Right kidney (tissue), 1 donor: ENCODE measurements around the gene STAT5B.

Experiments used
- DNase-seq: peaks from one replicate; pipeline ENCODE4 v3.0.0-alpha.2; 2016

The STAT5B gene

GRCh38 chr17:42179911-42180410 lies 96.2 kb downstream of the STAT5B start:
- DNase-seq, result no peak

DNA sequence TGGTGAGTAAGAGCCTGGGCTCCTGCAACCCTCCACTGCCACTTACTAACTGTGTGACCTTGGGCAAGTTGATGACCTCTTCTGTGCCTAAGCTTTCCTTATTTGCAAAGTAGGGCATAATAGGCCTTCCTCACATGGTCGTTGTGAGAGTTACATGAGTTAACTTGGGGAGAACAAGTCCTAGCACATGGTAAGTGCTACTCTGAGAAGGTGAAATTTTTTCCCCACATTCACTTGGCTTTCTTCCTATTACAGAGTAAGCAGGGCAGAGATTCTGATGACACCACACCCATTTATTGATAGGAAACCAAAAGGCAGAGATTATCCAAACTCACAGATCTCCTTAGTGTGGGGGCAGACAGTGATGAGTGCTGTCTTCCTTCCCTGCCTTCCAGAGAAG lies 96.9 kb downstream of the STAT5B start:
- no peak for DNase-seq

- no peak for DNase-seq
Observed at GRCh38 chr17:42178817-42179216, 97.4 kb downstream of the STAT5B start.

GRCh38 chr17:42177684-42178083 lies 98.5 kb downstream of the STAT5B start:
- DNase-seq, result no peak

- no peak for DNase-seq
Observed at GRCh38 chr17:42174126-42174783, 101.9 kb downstream of the STAT5B start.

- no peak for DNase-seq
Observed at GRCh38 chr17:42171831-42172230, 104.4 kb downstream of the STAT5B start.

- DNase-seq, result no peak
Observed at GRCh38 chr17:42169351-42169750, 106.8 kb downstream of the STAT5B start.

DNA sequence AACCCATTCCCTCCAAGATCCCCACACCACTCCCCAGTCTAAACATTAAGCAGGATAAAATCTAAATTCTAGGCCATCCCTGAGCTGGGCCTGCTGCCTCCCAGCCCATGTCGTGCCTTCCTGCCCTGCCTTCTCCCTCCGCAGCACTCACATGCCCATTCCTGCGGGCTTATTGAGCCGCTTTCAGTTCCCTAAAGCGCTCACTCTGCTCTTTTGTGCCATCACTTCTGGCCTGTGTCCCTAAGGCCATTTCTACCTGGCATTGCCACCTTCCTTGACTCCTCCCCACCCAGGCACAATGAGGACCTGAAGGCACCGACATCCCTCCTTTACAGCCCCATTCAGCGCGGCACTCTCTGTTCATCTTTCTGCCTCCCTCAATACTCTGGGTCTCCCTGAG lies 108.4 kb downstream of the STAT5B start:
- DNase-seq, result no peak

- DNase-seq, result no peak
Observed at GRCh38 chr17:42166196-42166763, 109.9 kb downstream of the STAT5B start.

GRCh38 chr17:42165751-42166150 lies 110.4 kb downstream of the STAT5B start:
- DNase-seq, result no peak

GRCh38 chr17:42163696-42164407 lies 112.3 kb downstream of the STAT5B start:
- no peak for DNase-seq

GRCh38 chr17:42163113-42163512 lies 113.1 kb downstream of the STAT5B start:
- DNase-seq, result no peak

DNA sequence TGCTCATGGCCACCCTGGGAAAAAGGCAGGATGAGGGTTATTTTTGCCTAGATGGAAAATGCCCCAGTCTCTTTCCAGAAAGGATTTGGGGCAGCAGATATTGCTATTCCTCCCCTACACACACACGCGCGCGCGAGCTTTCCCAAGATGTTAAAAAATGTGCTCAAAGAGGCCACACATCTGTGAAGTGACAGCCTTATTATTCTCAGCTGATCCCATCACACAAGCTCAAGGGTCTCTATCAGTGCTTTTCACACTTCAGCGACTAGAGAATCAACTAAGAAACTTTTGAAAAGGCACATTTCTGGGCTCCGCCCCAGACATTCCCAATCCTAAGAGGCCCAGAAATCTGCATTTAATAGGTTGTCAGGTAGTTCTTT lies 115.7 kb downstream of the STAT5B start:
- no peak for DNase-seq

DNA sequence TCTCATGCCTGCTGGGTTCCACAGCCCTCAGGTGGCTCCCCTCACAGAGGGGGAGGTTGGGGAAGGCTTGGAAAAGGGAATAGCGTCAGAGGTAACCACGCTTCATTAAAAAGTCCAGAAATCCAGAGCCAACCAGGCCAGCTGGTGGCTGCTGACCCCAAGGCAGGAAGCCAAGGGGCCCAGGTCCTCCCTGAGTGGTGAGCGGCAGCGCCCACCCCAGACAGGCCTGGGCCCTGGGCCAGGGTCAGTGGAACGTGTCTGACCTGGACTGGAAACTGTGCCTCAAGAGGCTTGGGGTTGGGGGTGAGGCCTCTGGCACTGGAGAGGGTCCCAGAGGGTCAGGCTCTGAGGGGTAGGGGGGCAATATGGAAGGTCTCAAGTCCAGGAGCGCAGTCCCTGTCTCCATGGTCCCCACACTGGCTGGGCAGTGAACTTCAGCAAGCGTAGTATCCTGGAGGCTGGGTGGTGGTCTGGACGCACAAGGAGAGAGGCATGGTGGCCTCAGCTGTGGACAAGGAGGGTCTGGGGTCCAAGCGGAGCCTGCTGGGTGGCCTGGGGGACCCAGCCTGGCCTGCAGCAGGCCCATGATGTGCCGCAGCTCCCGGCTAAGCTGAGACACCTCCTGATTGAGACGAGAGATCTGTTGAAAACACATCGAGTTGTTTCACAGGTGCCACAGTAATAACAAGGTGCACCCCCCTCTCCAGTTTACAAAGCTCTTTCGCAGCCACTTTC lies 116.2 kb downstream of the STAT5B start:
- no peak for DNase-seq

GRCh38 chr17:42155614-42156045 lies 120.6 kb downstream of the STAT5B start:
- no peak for DNase-seq

DNA sequence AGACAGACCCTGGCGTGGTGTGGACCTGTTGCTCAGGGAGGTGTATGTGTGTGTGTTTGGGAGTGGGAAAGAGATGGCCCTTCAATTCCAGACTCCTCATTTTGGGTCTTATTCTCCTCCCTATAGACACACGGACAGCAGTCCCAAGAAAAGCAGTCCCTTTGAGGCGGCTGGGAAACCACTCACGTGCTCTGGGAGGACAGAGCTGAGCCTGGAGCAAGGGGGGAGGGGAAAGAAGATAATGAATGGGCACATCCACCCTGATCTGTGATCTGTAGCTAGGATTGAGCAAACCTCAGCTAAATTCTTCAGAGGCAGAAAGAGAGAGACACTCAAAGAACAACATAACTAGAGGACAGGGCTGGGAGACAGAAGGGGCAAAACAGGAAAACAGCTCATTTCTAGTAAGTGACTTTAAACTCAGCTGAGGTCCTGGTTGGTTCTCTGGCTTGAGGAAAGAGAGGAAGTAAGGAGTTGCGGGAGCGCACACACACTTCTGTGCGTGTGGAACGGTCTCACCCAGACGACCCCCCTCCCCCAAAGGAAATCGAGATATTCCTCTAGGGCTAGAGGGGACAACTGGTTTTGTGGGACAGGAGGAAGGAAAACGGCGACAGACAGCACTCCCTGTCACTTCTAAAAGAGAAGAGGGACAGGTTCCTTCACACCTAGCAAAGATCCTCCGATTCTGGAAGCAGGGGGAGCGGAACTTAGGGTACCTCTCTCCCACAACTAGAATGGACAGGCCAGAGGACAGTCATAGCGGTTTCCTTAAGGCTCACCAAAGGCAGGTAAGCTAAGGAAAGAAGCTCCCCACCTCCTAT lies 122.1 kb downstream of the STAT5B start:
- DNase-seq, result no peak
